ENCODE measurements around the gene CTNNA2.

GRCh38 chr2:80403081-80403480 is 890.2 kb downstream of the CTNNA2 start:
- TF ChIP-seq EP300 (IDR thresholded peaks at IDR 0.05; ENCODE audit: borderline replicate concordance in 1 of 2, low read depth in 1 of 2, low read length in 1 of 2): no peak
- TF ChIP-seq RAD21 (IDR thresholded peaks at IDR 0.05; ENCODE audit: low read length): no peak
- no peak for TF ChIP-seq TEAD4 (IDR thresholded peaks at IDR 0.05; ENCODE audit: borderline replicate concordance, insufficient read depth)
- TF ChIP-seq RFX5 (IDR thresholded peaks at IDR 0.05; ENCODE audit: low read length): no peak
- no peak for TF ChIP-seq MEF2A (IDR thresholded peaks at IDR 0.05; ENCODE audit: borderline replicate concordance, low read depth)
- TF ChIP-seq, protein P1, sequence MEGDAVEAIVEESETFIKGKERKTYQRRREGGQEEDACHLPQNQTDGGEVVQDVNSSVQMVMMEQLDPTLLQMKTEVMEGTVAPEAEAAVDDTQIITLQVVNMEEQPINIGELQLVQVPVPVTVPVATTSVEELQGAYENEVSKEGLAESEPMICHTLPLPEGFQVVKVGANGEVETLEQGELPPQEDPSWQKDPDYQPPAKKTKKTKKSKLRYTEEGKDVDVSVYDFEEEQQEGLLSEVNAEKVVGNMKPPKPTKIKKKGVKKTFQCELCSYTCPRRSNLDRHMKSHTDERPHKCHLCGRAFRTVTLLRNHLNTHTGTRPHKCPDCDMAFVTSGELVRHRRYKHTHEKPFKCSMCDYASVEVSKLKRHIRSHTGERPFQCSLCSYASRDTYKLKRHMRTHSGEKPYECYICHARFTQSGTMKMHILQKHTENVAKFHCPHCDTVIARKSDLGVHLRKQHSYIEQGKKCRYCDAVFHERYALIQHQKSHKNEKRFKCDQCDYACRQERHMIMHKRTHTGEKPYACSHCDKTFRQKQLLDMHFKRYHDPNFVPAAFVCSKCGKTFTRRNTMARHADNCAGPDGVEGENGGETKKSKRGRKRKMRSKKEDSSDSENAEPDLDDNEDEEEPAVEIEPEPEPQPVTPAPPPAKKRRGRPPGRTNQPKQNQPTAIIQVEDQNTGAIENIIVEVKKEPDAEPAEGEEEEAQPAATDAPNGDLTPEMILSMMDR (IDR thresholded peaks at IDR 0.05): no peak
- no peak for TF ChIP-seq EZH2phosphoT487 (IDR thresholded peaks at IDR 0.05; ENCODE audit: borderline replicate concordance, low read depth)

Measured in SK-N-SH (cell line).